ENCODE data around the gene H2BW2.

- TF ChIP-seq, protein P1, sequence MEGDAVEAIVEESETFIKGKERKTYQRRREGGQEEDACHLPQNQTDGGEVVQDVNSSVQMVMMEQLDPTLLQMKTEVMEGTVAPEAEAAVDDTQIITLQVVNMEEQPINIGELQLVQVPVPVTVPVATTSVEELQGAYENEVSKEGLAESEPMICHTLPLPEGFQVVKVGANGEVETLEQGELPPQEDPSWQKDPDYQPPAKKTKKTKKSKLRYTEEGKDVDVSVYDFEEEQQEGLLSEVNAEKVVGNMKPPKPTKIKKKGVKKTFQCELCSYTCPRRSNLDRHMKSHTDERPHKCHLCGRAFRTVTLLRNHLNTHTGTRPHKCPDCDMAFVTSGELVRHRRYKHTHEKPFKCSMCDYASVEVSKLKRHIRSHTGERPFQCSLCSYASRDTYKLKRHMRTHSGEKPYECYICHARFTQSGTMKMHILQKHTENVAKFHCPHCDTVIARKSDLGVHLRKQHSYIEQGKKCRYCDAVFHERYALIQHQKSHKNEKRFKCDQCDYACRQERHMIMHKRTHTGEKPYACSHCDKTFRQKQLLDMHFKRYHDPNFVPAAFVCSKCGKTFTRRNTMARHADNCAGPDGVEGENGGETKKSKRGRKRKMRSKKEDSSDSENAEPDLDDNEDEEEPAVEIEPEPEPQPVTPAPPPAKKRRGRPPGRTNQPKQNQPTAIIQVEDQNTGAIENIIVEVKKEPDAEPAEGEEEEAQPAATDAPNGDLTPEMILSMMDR (IDR thresholded peaks at IDR 0.05 in 4 of 5, conservative IDR thresholded peaks at IDR 0.05 in 1 of 5) = no peak
- no peak for TF ChIP-seq POLR2A (IDR thresholded peaks at IDR 0.05)
Measured at GRCh38 chrX:104084534-104085277, 45.0 kb downstream of the H2BW2 start.

Measured in gastrocnemius medialis (tissue), 4 donors.